Gastrocnemius medialis (tissue), 4 donors: ENCODE results near the gene ZRANB3. TPM values are rescaled to one million over a fixed set of nuclear protein-coding genes. Genes with fewer than 3 reads are reported as not detected.

ENCODE experiments used
- ATAC-seq, 2 donors: fragments of 150-250 bp; one replicate each; pipeline ENCODE4 v1.9.1; 2016
- DNase-seq, 2 donors: peaks; one replicate each; pipeline ENCODE4 v3.0.0-alpha.2; 2019
- H3K27ac ChIP-seq, 4 donors: fragments of 200-600 bp; sonication (generic); 1 replicate in 1 of 4; 2 replicates in 3 of 4; pipeline ENCODE4 v1.5.1; 2016 to 2018; ENCODE audit warnings: mild to moderate bottlenecking in 2 of 4, moderate library complexity in 1 of 4
- H3K27me3 ChIP-seq, 3 donors: fragments of 200-600 bp; sonication (generic) in 2 of 3; 1 replicate in 1 of 3; 2 replicates in 2 of 3; pipeline versions ENCODE4 v1.5.1 to v1.6.0; 2016 to 2019; ENCODE audit warnings: mild to moderate bottlenecking in 1 of 3, moderate library complexity in 1 of 3
- H3K36me3 ChIP-seq, 2 donors: fragments of 200-600 bp; sonication (generic) in 1 of 2; one replicate each; pipeline ENCODE4 v1.5.1; 2017 to 2018
- H3K4me1 ChIP-seq, 2 donors: fragments of 200-600 bp; sonication (generic) in 1 of 2; one replicate each; pipeline ENCODE4 v1.5.1; 2016 to 2017; ENCODE audit warnings: mild to moderate bottlenecking in 2 of 2
- H3K4me3 ChIP-seq, 4 donors: fragments of 200-600 bp; sonication (generic) in 3 of 4; 1 replicate in 1 of 4; 2 replicates in 3 of 4; pipeline ENCODE4 v1.5.1; 2016 to 2019; ENCODE audit warnings: mild to moderate bottlenecking in 2 of 4
- H3K9me3 ChIP-seq, 3 donors: fragments of 200-600 bp; sonication (generic) in 2 of 3; 1 replicate in 1 of 3; 2 replicates in 2 of 3; pipeline ENCODE4 v1.5.1; 2016 to 2019
- POLR2A ChIP-seq, 2 donors: fragments of 450-650 bp; IDR thresholded peaks; one replicate each; pipeline ENCODE4 v1.6.1; 2017; ENCODE audit warnings: antibody characterized with exemption in 2 of 2, mild to moderate bottlenecking in 2 of 2, moderate library complexity in 2 of 2
- in situ Hi-C, 4 donors: fragments of 200-750 bp; cut with MboI; loops; one replicate each; pipeline versions ENCODE4 v1.15.0 to v1.8.0; 2017; ENCODE audit warnings: low sequenced_read_pairs in 4 of 4
- intact Hi-C: fragments of 100-400 bp; cut with DNase I; formaldehyde crosslinking; loops from one replicate; pipeline ENCODE4 v1.15.1; 2023; ENCODE audit warnings: low total_unique reads
- total RNA-seq, 4 donors: library from RNA; depleted of rRNA; stranded (reverse); fragments of >200 nt; gene quantifications; one replicate each; pipeline versions ENCODE4 v1.1.0 to v1.2.3, GENCODE V29; 2016
- TF ChIP-seq, protein P1 (sequence below), 5 experiments: fragments of 450-650 bp in 3 of 5; fragments of 200-600 bp in 2 of 5; sonication (generic) in 2 of 5; IDR thresholded peaks in 4 of 5; conservative IDR thresholded peaks in 1 of 5; 1 replicate in 4 of 5; 2 replicates in 1 of 5; pipeline ENCODE4 v1.5.1; 2016 to 2019; ENCODE audit warnings: antibody characterized with exemption in 5 of 5, mild to moderate bottlenecking in 3 of 5, moderate library complexity in 3 of 5

ZRANB3 gene
- total RNA-seq, 4 donors from 2014 or later: 1.9 to 4.8 (median 2.9) TPM

DNA sequence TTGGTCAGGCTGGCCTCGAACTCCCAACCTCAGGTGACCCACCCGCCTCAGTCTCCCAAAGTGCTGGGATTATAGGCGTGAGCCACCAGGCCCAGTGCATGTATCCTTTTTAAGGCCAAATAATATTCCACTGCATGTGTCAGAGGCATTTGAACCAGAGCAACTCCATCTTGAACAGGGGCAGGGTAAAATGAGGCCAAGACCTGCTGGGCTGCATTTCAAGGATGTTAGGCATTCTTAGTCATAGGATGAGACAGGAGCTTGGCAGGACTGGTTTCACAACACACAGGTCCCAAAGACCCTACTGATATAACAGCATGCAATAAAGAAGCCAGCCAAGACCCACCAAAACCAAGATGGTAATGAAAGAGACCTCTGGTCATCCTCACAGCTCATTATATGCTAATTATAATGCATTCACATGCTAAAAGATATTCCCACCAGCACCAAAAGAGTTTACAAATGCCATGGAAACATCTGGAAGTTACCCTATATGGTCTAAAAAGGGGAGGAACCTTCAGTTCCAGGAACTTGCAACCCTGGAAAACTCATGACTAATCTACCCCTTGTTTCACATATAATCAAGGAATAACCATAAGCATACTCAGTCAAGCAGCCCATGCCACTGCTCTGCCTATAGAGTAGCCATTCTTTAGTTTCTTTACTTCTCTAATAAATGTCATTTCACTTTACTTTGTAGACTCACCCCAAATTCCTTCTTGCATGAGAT lies 274.3 kb downstream of the ZRANB3 start:
- Histone ChIP-seq H3K27me3 (no peaks in the 10 kb centered on the region), H3K4me3 (no peak overlapping the region), H3K4me1 (no peaks in the 10 kb centered on the region), H3K36me3 (no peaks in the 10 kb centered on the region), H3K27ac (no peak overlapping the region), H3K9me3 (no peaks in the 10 kb centered on the region)
- ATAC-seq (no peak), DNase-seq (no peak)
- intact Hi-C loops: no loop called here
- in situ Hi-C loops: no loop called here
- TF ChIP-seq, protein P1, sequence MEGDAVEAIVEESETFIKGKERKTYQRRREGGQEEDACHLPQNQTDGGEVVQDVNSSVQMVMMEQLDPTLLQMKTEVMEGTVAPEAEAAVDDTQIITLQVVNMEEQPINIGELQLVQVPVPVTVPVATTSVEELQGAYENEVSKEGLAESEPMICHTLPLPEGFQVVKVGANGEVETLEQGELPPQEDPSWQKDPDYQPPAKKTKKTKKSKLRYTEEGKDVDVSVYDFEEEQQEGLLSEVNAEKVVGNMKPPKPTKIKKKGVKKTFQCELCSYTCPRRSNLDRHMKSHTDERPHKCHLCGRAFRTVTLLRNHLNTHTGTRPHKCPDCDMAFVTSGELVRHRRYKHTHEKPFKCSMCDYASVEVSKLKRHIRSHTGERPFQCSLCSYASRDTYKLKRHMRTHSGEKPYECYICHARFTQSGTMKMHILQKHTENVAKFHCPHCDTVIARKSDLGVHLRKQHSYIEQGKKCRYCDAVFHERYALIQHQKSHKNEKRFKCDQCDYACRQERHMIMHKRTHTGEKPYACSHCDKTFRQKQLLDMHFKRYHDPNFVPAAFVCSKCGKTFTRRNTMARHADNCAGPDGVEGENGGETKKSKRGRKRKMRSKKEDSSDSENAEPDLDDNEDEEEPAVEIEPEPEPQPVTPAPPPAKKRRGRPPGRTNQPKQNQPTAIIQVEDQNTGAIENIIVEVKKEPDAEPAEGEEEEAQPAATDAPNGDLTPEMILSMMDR (IDR thresholded peaks at IDR 0.05 in 4 of 5, conservative IDR thresholded peaks at IDR 0.05 in 1 of 5): no peak
- no peak for TF ChIP-seq POLR2A (IDR thresholded peaks at IDR 0.05)

GRCh38 chr2:135255208-135255607 lies 275.8 kb downstream of the ZRANB3 start:
- no peak overlapping the region for H3K4me3 ChIP-seq
- intact Hi-C loops (no loop called here), in situ Hi-C loops (no loop called here)
- H3K36me3 ChIP-seq: no peaks in the 10 kb centered on the region
- TF ChIP-seq, protein P1 (IDR thresholded peaks at IDR 0.05 in 4 of 5, conservative IDR thresholded peaks at IDR 0.05 in 1 of 5): no peak
- ATAC-seq (no peak), DNase-seq (no peak)
- H3K9me3 ChIP-seq: no peaks in the 10 kb centered on the region
- no peaks in the 10 kb centered on the region for H3K4me1 ChIP-seq
- no peaks in the 10 kb centered on the region for H3K27me3 ChIP-seq
- H3K27ac ChIP-seq: no peak overlapping the region

DNA sequence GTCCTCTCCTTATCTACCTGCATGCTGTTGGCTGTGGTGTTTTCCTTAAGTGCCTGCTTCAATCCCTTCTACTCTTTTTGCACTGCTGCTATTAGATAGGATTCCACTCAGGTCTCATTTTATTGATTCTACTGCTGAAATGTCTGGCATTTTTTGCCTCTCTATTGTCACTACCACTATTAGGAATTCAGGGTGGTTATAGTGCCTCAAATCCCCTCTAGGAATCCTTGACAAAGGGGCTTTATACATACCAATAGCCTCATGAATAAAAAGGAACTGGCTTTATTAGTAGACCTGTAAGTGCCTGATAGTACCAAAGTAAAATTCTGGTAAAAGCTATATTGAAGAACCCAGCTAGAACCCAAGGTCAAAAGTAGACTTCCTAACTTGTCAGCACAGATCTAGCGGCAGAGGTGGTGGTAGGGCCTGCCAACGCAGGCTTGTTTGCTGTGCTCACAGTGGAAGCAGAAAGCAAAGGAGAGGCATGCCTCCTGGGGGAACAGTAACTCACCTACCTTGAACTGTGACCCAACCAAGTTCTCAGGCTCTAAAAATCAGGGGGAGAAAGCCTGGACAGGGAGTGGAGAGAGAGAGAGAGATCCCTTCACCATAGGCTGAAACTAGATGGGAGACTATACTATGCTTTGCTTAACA lies 278.1 kb downstream of the ZRANB3 start:
- ATAC-seq (no peak), DNase-seq (no peak)
- no peaks in the 10 kb centered on the region for H3K9me3 ChIP-seq
- TF ChIP-seq, protein P1 (IDR thresholded peaks at IDR 0.05 in 4 of 5, conservative IDR thresholded peaks at IDR 0.05 in 1 of 5): no peak
- TF ChIP-seq POLR2A (IDR thresholded peaks at IDR 0.05): no peak
- intact Hi-C loops: no loop called here
- in situ Hi-C loops: no loop called here
- no peaks in the 10 kb centered on the region for H3K4me1 ChIP-seq
- no peaks in the 10 kb centered on the region for H3K27me3 ChIP-seq
- no peaks in the 10 kb centered on the region for H3K36me3 ChIP-seq
- no peak overlapping the region for H3K4me3 ChIP-seq
- no peak overlapping the region for H3K27ac ChIP-seq

DNA sequence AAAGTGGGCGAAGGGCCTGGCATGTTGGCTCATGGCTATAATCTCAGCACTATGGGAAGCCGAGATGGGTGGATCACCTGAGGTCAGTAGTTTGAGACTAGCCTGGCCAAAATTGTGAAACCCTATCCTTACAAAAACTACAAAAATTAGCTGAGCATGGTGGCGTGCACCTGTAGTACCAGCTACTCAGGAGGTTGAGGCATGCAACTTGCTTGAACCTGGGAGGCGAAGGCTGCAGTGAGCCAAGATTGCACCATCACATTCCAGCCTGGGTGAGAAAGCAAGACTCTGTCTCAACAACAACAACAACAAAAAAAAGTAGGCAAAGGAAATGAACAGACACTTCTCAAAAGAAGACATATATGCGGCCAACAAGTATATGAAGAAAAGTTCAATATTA lies 282.4 kb downstream of the ZRANB3 start:
- TF ChIP-seq POLR2A (IDR thresholded peaks at IDR 0.05): no peak
- TF ChIP-seq, protein P1 (IDR thresholded peaks at IDR 0.05 in 4 of 5, conservative IDR thresholded peaks at IDR 0.05 in 1 of 5): no peak
- in situ Hi-C loops (no loop called here), intact Hi-C loops (no loop called here)
- no peak for DNase-seq
- ATAC-seq: no peak
- H3K9me3 ChIP-seq: no peaks in the 10 kb centered on the region
- no peaks in the 10 kb centered on the region for H3K36me3 ChIP-seq
- no peaks in the 10 kb centered on the region for H3K27me3 ChIP-seq
- H3K4me1 ChIP-seq: no peaks in the 10 kb centered on the region
- no peak overlapping the region for H3K27ac ChIP-seq
- H3K4me3 ChIP-seq: no peak overlapping the region
